HG03066 (cell line): Measurements from ENCODE around the gene IL1RL1.
"Not testable (repeated sequence)": the region's sequence is repeated elsewhere in the genome, so short reads cannot be mapped to it uniquely, and the experiment has no call there.

ENCODE experiments used
- ATAC-seq: cut with Tn5 transposase; IDR thresholded peaks from one replicate; pipeline ENCODE4 v1.9.1; 2021; ENCODE audit warnings: low read depth; ENCODE audit not compliant: unreplicated experiment

The IL1RL1 gene

DNA sequence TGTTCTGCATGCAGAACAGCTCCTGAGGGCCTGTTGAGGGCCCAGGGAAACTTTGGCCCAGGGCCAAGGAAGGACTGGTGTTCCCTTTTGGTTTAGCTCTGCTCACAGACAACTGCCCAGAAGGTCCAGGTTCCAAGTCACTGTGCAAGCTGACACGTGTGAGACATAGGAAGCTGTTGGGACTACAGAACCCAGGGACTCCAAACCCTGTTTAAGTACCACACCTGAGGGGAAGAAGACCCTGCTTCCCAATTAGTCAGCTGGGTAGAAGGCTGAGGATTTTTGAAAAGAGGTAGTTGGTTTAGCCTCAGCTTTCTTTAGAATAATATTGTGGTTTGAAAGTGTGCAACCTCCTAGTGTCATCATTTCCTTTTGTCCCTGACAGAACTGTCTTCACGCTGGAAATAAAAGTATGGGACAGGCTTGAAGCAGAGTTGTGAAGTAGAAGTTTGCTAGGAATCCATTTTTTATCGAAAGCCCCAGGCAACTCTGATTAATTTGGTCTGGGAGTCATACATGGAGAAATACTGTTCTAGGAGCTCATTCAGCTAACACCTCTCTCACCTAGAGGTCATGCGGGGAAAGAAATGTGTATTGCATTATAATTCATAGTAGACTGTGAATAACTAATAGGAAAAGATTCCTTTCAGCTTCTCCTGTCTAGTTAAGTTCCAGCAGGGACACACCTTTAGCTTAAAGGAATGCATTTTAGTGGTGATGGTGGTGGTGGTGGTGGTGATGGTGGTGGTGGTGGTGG lies 19.9 kb upstream of the IL1RL1 start:
- ATAC-seq = no peak

DNA sequence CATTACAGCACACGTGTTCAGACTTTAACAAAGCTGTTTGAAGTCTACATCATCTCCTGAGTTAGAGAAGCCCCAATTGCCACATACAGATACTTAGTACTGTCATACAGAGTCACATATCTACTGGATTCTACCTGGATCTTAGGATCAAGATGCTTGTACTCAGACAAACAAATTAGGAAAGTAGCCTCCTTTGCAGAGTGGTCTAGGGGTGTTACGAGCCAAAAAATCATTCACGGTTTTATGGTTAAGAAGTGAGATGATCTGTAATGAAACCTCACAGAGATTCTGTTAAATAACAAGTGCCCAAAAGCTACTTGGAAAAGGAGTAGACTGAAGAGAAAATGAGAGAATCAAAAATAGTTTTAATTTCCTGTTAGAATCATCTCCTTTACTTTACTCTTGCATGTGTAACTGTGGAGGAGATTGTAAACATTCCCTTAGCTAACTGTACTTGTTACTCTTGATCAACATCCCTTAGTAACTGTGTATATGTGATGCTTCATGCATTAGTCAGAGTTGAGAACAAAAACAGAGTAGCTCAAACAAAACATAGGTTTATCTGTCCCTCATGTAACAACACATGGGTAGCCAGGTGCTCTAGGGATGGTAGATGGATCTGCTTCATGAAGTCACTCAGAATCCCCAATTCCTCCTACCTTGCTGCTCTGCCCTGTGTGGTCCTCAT lies 16.4 kb upstream of the IL1RL1 start:
- ATAC-seq = no peak

- no peak for ATAC-seq
Observed at GRCh38 chr2:102295566-102295965, 15.8 kb upstream of the IL1RL1 start.

GRCh38 chr2:102296449-102296848 lies 14.9 kb upstream of the IL1RL1 start:
- ATAC-seq = no peak

DNA sequence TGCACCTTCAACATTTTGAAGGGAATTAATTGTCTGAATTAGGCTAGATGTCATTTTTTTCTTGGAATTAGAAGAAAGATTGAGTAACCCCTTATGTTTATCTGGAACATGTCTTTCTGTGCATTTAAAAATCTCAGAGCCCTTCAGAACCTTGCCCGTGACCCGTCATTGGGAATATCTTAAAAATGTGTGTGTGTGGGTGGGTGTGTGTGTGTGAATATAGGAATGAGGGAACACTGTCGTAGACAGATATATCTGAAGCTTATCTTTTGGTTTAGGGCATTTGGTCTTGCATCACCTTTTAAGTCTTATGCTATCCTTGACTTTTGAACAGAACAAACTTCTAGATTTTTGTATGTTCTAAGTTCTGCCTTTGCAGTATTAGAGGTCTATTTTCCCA lies 13.5 kb upstream of the IL1RL1 start:
- ATAC-seq = no peak

DNA sequence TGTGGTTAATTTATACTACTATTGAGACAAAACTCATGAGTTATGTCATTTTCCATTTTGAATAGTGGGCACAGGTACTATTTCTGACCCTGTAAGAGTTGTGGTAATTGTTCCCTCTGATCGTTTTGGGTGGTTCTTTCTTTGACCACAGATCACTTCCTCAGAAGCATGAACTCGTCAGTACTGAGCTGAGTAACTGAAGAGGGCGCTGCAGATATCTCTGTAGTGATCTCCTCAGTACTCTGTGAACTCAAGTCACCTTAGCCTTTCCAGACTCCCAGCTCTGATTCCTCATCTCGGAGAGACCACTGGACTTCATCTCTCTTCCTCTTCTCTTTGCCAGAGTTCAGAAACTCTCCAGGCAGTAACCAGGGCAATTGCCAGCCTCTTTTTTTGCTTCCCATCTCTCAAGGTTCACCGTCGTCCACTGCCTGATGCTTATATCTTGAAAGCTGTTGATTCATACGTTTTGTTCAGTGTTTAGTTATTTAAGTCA lies 9.4 kb upstream of the IL1RL1 start:
- peak; percentile 96 for ATAC-seq

GRCh38 chr2:102302458-102302857 lies 8.9 kb upstream of the IL1RL1 start:
- ATAC-seq = no peak

DNA sequence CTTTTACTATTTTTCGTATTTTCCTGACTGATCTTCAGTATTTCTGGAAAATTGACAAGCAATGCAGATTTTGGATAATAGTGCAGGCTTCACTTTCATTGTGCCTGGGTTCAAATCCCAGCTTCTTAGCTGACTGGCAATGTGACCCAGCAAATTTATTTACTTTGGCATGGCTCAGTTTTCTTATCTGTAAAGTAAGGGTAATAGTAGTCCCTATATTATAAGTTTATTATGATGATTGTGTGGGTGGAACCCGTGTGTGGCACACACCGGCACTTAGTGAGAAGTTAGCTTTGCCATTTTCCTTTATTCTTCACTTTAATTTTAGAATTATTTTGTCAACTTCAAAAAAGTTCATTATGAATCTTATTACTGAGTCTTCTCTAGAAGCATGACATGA lies 7.8 kb upstream of the IL1RL1 start:
- no peak for ATAC-seq

DNA sequence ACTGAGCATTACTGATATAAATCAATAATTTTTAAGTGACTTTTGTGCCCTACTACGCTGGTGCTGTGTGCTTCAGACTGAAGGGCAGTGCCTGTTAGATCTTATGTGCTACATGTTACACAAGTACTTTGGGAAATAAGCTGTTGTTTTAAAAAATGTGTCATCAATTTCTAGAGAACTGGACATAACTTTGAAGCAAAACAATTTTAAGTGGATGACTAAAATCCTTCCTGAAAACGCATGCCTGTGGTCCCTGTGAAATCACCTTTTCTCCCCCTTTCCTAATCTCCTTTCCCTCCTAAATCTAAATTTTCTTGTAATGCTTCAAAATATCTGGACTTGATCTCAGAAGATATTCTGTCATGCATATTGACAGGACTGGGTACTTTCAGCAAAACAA lies 7.1 kb upstream of the IL1RL1 start:
- no peak for ATAC-seq

- no peak for ATAC-seq
Observed at GRCh38 chr2:102304711-102305611, 6.4 kb upstream of the IL1RL1 start.

GRCh38 chr2:102306125-102306524 lies 5.2 kb upstream of the IL1RL1 start:
- ATAC-seq = no peak

DNA sequence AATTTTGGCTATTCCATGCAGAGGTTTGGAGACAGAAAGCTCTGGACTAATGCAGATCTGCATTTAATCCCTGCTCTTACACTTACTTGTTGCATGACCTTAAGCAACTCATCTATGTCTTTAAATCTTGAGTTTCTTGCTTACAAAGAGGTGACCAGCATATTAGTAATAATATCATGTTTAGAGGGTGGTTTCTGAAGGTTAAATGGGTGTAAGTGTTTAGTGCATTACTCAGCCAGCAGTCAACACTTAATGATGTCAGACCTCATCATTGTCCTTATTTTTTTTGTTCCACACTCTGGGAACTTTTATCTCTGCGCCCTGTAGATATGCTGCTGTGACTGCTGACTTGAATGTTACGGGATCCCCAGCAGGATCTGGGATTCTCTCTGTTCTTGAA lies 1.7 kb downstream of the IL1RL1 start:
- no peak for ATAC-seq

GRCh38 chr2:102313471-102313870 lies 2.1 kb downstream of the IL1RL1 start:
- no peak for ATAC-seq

- no peak for ATAC-seq
Observed at GRCh38 chr2:102313950-102314349, 2.6 kb downstream of the IL1RL1 start.

DNA sequence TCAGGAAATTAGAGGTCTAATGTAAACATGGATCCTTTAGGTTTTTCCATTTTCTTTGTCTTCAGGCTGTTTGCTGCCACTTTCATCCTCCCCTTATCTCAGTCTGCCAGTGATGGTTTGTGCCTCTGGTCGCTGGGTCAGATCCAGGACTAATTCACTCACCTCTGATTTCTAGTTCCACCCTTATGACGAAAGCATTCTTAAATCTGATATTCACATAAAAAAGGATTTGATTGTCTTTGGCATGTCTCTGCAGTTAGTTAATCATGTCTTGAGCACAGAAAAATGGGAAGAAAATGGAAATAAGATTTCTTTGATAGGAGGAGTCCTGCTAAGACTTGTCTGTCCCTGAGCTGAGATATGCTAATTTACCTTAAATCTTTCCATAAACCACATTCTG lies 4.6 kb downstream of the IL1RL1 start:
- no peak for ATAC-seq

DNA sequence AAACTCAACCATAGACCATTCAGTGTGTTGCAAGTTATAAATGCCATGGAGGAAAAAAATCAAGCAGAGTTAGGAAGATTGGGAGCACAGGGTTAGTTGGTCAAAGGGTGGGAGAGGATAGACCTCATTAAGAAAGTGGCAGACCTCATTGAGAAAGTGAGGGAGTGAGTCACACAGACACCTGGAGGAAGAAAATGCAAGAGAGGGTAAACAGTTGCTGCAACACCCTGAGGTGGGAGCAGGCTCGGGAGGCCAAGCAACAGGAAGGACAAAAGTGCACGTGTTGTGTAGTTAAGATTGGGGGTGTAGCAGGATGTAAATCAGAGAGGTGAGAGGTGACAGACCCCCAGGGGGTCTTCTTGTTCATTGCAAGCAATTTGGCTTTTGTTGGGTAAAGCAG lies 6.4 kb downstream of the IL1RL1 start:
- ATAC-seq = no peak

GRCh38 chr2:102318437-102318836 lies 7.1 kb downstream of the IL1RL1 start:
- ATAC-seq = no peak

DNA sequence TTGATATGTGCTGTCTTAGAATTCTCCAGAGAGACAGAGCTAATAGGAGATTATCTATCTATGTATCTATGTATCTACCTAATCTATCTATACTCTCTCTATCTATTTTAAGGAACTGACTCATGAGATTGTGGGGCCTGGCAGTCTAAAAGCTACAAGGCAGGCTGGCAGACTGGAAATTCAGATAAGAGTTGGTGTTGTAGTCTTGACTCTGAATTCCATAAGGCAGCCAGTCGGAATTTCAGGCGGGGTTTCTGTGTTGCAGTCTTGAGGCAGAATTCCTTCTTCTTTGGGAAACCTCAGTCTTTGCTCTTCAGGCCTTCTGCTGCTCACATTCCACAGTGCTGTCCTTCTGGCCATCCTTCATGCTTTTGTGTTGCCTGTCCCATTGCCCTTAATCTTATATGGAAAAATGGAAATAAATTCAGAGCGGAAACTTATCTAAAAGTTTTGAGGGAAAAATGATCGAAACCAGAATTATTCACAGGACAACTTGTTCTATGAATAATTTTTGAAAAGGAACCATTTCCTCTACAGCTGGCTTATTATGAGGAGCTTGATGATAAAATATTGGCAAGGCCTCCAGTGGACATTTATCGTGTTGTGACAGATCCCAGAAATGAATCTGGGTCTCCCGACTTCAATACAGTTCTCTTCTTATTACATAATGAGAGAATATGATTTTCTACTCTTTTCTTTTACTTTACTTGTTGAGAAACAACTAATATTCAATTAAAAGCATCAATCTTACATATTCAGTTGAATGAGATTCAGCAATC lies 10.8 kb downstream of the IL1RL1 start:
- no peak for ATAC-seq

DNA sequence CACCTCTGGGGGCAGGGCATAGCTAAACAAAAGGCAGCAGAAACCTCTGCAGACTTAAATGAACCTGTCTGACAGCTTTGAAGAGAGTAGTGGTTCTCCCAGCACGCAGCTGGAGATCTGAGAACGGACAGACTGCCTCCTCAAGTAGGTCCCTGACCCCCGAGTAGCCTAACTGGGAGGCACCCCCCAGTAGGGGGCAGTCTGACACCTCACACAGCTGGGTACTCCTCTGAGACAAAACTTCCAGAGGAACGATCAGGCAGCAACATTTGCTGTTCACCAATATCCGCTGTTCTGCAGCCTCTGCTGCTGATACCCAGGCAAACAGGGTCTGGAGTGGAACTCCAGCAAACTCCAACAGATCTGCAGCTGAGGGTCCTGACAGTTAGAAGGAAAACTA lies 13.6 kb downstream of the IL1RL1 start:
- ATAC-seq = not testable (repeated sequence)

- no peak for ATAC-seq
Observed at GRCh38 chr2:102331311-102331980, 20.1 kb downstream of the IL1RL1 start.
